Measurements from ENCODE around the gene VTN. TPM values are rescaled to one million over a fixed set of nuclear protein-coding genes. Genes with fewer than 3 reads are reported as not detected.

VTN gene
- total RNA-seq, 2 experiments from 2014 or later = 0.40 TPM; not detected in 1

GRCh38 chr17:28346746-28347246 is 23.3 kb downstream of the VTN start:
- no peaks in the 10 kb centered on the region for H3K9me3 ChIP-seq (ENCODE audit: low read length)
- H3K4me3 ChIP-seq (ENCODE audit: low read depth, low read length, poor library complexity, severe bottlenecking) = no peak overlapping the region
- no peak overlapping the region for H3K4me2 ChIP-seq (ENCODE audit: low read length)
- no peak overlapping the region for H2AFZ ChIP-seq (ENCODE audit: low read length)
- no peaks in the 10 kb centered on the region for H3K9me2 ChIP-seq (ENCODE audit: insufficient read depth, low read length)
- no peak for DNase-seq (ENCODE audit: low spot score)
- H4K20me1 ChIP-seq (ENCODE audit: insufficient read depth, low read length) = no peaks in the 10 kb centered on the region
- H3K79me2 ChIP-seq (ENCODE audit: insufficient read depth, low read depth, low read length) = no peaks in the 10 kb centered on the region
- H3K4me1 ChIP-seq (ENCODE audit: insufficient read depth, low read length, poor library complexity, severe bottlenecking) = peaks cover 32% of the 10 kb centered on the region
- CTCF ChIA-PET (ENCODE audit: unreplicated experiment) = no interaction called here
- intact Hi-C loops (cut with micrococcal nuclease; ENCODE audit: unreplicated experiment) = no loop called here
- BruUV-seq (replicated peaks) = no TSS peak
- no peak overlapping the region for H3K27ac ChIP-seq (ENCODE audit: low read depth, low read length, poor library complexity, severe bottlenecking)
- TF ChIP-seq CTCF (conservative IDR thresholded peaks at IDR 0.05; ENCODE audit: low read length) (peak; percentile 59), EZH2phosphoT487 (IDR thresholded peaks at IDR 0.05; ENCODE audit: borderline replicate concordance, low read depth, low read length) (no peak)
- peaks cover 93% of the 10 kb centered on the region for H3K36me3 ChIP-seq (ENCODE audit: insufficient read depth, low read length)
- POLR2A ChIA-PET = interaction anchor here (0.9 kb wide), 1 partner anchor 11 kb away, joined by 3 read pairs; the partner anchor contains the start of gene POLDIP2

- CTCF ChIA-PET (ENCODE audit: unreplicated experiment) = no interaction called here
- POLR2A ChIA-PET = interaction anchor here (0.7 kb wide), 1 partner anchor 20 kb away, joined by 3 read pairs; no protein-coding TSS in a partner anchor
- TF ChIP-seq EZH2phosphoT487 (IDR thresholded peaks at IDR 0.05; ENCODE audit: borderline replicate concordance, low read depth, low read length) (no peak), CTCF (conservative IDR thresholded peaks at IDR 0.05; ENCODE audit: low read length) (no peak)
- H3K9me2 ChIP-seq (ENCODE audit: insufficient read depth, low read length) = no peaks in the 10 kb centered on the region
- H3K36me3 ChIP-seq (ENCODE audit: insufficient read depth, low read length) = peaks cover 93% of the 10 kb centered on the region
- H3K4me2 ChIP-seq (ENCODE audit: low read length) = no peak overlapping the region
- H3K4me1 ChIP-seq (ENCODE audit: insufficient read depth, low read length, poor library complexity, severe bottlenecking) = peaks cover 32% of the 10 kb centered on the region
- H3K9me3 ChIP-seq (ENCODE audit: low read length) = no peaks in the 10 kb centered on the region
- no peaks in the 10 kb centered on the region for H4K20me1 ChIP-seq (ENCODE audit: insufficient read depth, low read length)
- no peak overlapping the region for H2AFZ ChIP-seq (ENCODE audit: low read length)
- TSS peak; percentile 49 for BruUV-seq (replicated peaks)
- intact Hi-C loops (cut with micrococcal nuclease; ENCODE audit: unreplicated experiment) = no loop called here
- DNase-seq (ENCODE audit: low spot score) = no peak
- no peak overlapping the region for H3K4me3 ChIP-seq (ENCODE audit: low read depth, low read length, poor library complexity, severe bottlenecking)
- no peak overlapping the region for H3K27ac ChIP-seq (ENCODE audit: low read depth, low read length, poor library complexity, severe bottlenecking)
- H3K79me2 ChIP-seq (ENCODE audit: insufficient read depth, low read depth, low read length) = no peaks in the 10 kb centered on the region
Measured at GRCh38 chr17:28346199-28346580, 23.9 kb downstream of the VTN start.

GRCh38 chr17:28345419-28346198 is 24.5 kb downstream of the VTN start:
- H2AFZ ChIP-seq (ENCODE audit: low read length) = no peak overlapping the region
- BruUV-seq (replicated peaks) = no TSS peak
- intact Hi-C loops (cut with micrococcal nuclease; ENCODE audit: unreplicated experiment) = no loop called here
- ChIA-PET POLR2A (interaction anchor here (0.7 to 0.8 kb wide), 2 partner anchors 12 to 19 kb away, joined by 3 read pairs; no protein-coding TSS in a partner anchor), CTCF (ENCODE audit: unreplicated experiment) (no interaction called here)
- no peaks in the 10 kb centered on the region for H3K79me2 ChIP-seq (ENCODE audit: insufficient read depth, low read depth, low read length)
- no peak overlapping the region for H3K4me3 ChIP-seq (ENCODE audit: low read depth, low read length, poor library complexity, severe bottlenecking)
- peaks cover 90% of the 10 kb centered on the region for H3K36me3 ChIP-seq (ENCODE audit: insufficient read depth, low read length)
- no peak overlapping the region for H3K4me2 ChIP-seq (ENCODE audit: low read length)
- no peaks in the 10 kb centered on the region for H3K9me3 ChIP-seq (ENCODE audit: low read length)
- H3K9me2 ChIP-seq (ENCODE audit: insufficient read depth, low read length) = no peaks in the 10 kb centered on the region
- no peaks in the 10 kb centered on the region for H4K20me1 ChIP-seq (ENCODE audit: insufficient read depth, low read length)
- no peak for TF ChIP-seq CTCF (conservative IDR thresholded peaks at IDR 0.05; ENCODE audit: low read length)
- no peak for TF ChIP-seq EZH2phosphoT487 (IDR thresholded peaks at IDR 0.05; ENCODE audit: borderline replicate concordance, low read depth, low read length)
- H3K27ac ChIP-seq (ENCODE audit: low read depth, low read length, poor library complexity, severe bottlenecking) = no peak overlapping the region
- H3K4me1 ChIP-seq (ENCODE audit: insufficient read depth, low read length, poor library complexity, severe bottlenecking) = peaks cover 32% of the 10 kb centered on the region
- DNase-seq (ENCODE audit: low spot score) = no peak
